GM12878 (cell line): ENCODE results near the gene CLNK. TPM values are rescaled to one million over a fixed set of nuclear protein-coding genes. Genes with fewer than 3 reads are reported as not detected.

Experiments used
- ATAC-seq: fragments of 200-7000 bp; cut with Tn5 transposase; 3 replicates; pipeline ENCODE4 v1.9.1; 2020; ENCODE audit warnings: mild to moderate bottlenecking, moderate library complexity
- BruUV-seq: library from RNA; stranded (reverse); fragments of 400-500 nt; replicated peaks from 2 replicates; lab custom pipeline; 2021; lab: Mats Ljungman, UMichigan
- CTCF ChIA-PET: fragments of 300-600 bp; sonication (Branson Sonifier 250); formaldehyde crosslinking; extraction: SDS; loops from one replicate; lab custom pipeline; 2021; ENCODE audit warnings: inconsistent platforms; lab: Yijun Ruan, JAX
- POLR2A ChIA-PET: fragments of 350-600 bp; formaldehyde crosslinking; extraction: SDS; loops from one replicate; lab custom pipeline; 2021; ENCODE audit warnings: inconsistent platforms; lab: Charles Lee
- RAD21 ChIA-PET: fragments of 300-600 bp; sonication (Branson Sonifier 250); formaldehyde crosslinking; loops from one replicate; lab custom pipeline; 2023; ENCODE audit warnings: antibody characterized with exemption; ENCODE audit not compliant: unreplicated experiment; lab: Charles Lee
- SMC1A ChIA-PET: fragments of 300-600 bp; sonication (Branson Sonifier 250); formaldehyde crosslinking; loops from one replicate; lab custom pipeline; 2023; ENCODE audit not compliant: unreplicated experiment, uncharacterized antibody; lab: Charles Lee
- DNase-seq: peaks from one replicate; pipeline ENCODE4 v3.0.0-alpha.2; 2011; ENCODE audit warnings: low read depth, low spot score
- FAIRE-seq: peaks from 3 replicates; lab custom pipeline; 2011; peaks lifted over from hg19 to GRCh38; lab: Jason Lieb, UNC
- H2AFZ ChIP-seq: 2 replicates; pipeline ENCODE4 v1.6.0; 2011; ENCODE audit warnings: low read depth, low read length, control low read depth; ENCODE audit not compliant: control insufficient read depth
- H3K27ac ChIP-seq: 2 replicates; pipeline ENCODE4 v1.5.1; 2011; ENCODE audit warnings: control low read depth; ENCODE audit not compliant: control insufficient read depth, insufficient read depth
- H3K27me3 ChIP-seq, 2 experiments: replicated peaks in 1 of 2; 2 replicates each; pipeline versions ENCODE4 v1.6.0 to v1.6.1; 2011; ENCODE audit warnings: low read length in 1 of 2; ENCODE audit not compliant: control insufficient read depth in 2 of 2, insufficient read depth in 2 of 2
- H3K36me3 ChIP-seq, 2 experiments: 2 replicates each; pipeline ENCODE4 v1.5.1; 2011; ENCODE audit warnings: low read length in 1 of 2; ENCODE audit not compliant: control insufficient read depth in 2 of 2, insufficient read depth in 2 of 2
- H3K4me1 ChIP-seq: 2 replicates; pipeline ENCODE4 v1.6.1; 2011; ENCODE audit warnings: mild to moderate bottlenecking, low read length, moderate library complexity, mixed read lengths; ENCODE audit not compliant: control insufficient read depth, insufficient read depth
- H3K4me2 ChIP-seq: 2 replicates; pipeline ENCODE4 v1.6.0; 2011; ENCODE audit warnings: control low read depth; ENCODE audit not compliant: control insufficient read depth, insufficient read depth
- H3K4me3 ChIP-seq: fragments of 200-600 bp; sonication (generic); 2 replicates; pipeline ENCODE4 v1.5.1; 2016
- H3K79me2 ChIP-seq: 2 replicates; pipeline ENCODE4 v1.6.0; 2011; ENCODE audit warnings: low read length; ENCODE audit not compliant: control insufficient read depth, insufficient read depth
- H3K9ac ChIP-seq: 2 replicates; pipeline ENCODE4 v1.8.0; 2011; ENCODE audit warnings: low read length, control low read depth, mixed read lengths; ENCODE audit not compliant: control insufficient read depth, insufficient read depth
- H3K9me3 ChIP-seq: replicated peaks from 3 replicates; pipeline ENCODE4 v1.5.1; 2011; ENCODE audit warnings: mild to moderate bottlenecking, low read length; ENCODE audit not compliant: control insufficient read depth, insufficient read depth
- H4K20me1 ChIP-seq: 2 replicates; pipeline ENCODE4 v1.6.0; 2011; ENCODE audit not compliant: control insufficient read depth, insufficient read depth
- ATF7 ChIP-seq: fragments of 450-650 bp; IDR thresholded peaks from 2 replicates; pipeline ENCODE4 v1.6.1; 2016; ENCODE audit warnings: low read depth, mild to moderate bottlenecking
- BCL11A ChIP-seq: IDR thresholded peaks from 2 replicates; pipeline ENCODE4 v1.6.1; 2011; ENCODE audit warnings: low read depth, low read length
- CEBPZ ChIP-seq: fragments of 150-350 bp; IDR thresholded peaks from 2 replicates; pipeline ENCODE4 v1.6.1; 2016; ENCODE audit warnings: low read depth, low read length
- CTCF ChIP-seq, 3 experiments: IDR thresholded peaks in 2 of 3; conservative IDR thresholded peaks in 1 of 3; 2 replicates each; pipeline ENCODE4 v1.5.1; 2011; ENCODE audit warnings: low read depth in 3 of 3, low read length in 3 of 3, mild to moderate bottlenecking in 3 of 3, control low read depth in 2 of 3, moderate library complexity in 2 of 3, inconsistent platforms in 1 of 3, mixed read lengths in 1 of 3; ENCODE audit not compliant: control insufficient read depth in 2 of 3, insufficient read depth in 1 of 3; ENCODE audit errors: extremely low read depth in 1 of 3
- IKZF2 ChIP-seq, 2 experiments: fragments of 450-650 bp; IDR thresholded peaks; 2 replicates each; pipeline ENCODE4 v1.6.1; 2017; ENCODE audit warnings: mild to moderate bottlenecking in 2 of 2, moderate library complexity in 2 of 2
- JUNB ChIP-seq: IDR thresholded peaks from 2 replicates; pipeline ENCODE4 v1.6.1; 2016; ENCODE audit warnings: antibody characterized with exemption, mild to moderate bottlenecking
- JUND ChIP-seq: IDR thresholded peaks from 2 replicates; pipeline ENCODE4 v1.6.1; 2012; ENCODE audit warnings: low read depth, mild to moderate bottlenecking, low read length, improper control_type of control experiment, moderate library complexity
- MTA2 ChIP-seq: fragments of 450-650 bp; IDR thresholded peaks from 2 replicates; pipeline ENCODE4 v1.6.1; 2016; ENCODE audit warnings: low read depth, mild to moderate bottlenecking, moderate library complexity
- NFYA ChIP-seq: IDR thresholded peaks from 2 replicates; pipeline ENCODE4 v1.6.1; 2011; ENCODE audit warnings: low read depth, mild to moderate bottlenecking, low read length, improper control_type of control experiment, borderline replicate concordance
- NKRF ChIP-seq: fragments of 450-650 bp; conservative IDR thresholded peaks from 2 replicates; pipeline ENCODE4 v1.6.1; 2017; ENCODE audit warnings: mild to moderate bottlenecking, moderate library complexity
- RFX5 ChIP-seq: IDR thresholded peaks from 2 replicates; pipeline ENCODE4 v1.6.1; 2011; ENCODE audit warnings: low read depth, low read length, improper control_type of control experiment
- RUNX3 ChIP-seq: IDR thresholded peaks from 2 replicates; pipeline ENCODE4 v1.6.1; 2012; ENCODE audit warnings: low read length, inconsistent platforms
- ZNF622 ChIP-seq: fragments of 450-650 bp; IDR thresholded peaks from 2 replicates; pipeline ENCODE4 v1.6.1; 2017; ENCODE audit warnings: mild to moderate bottlenecking, inconsistent platforms
- WGBS: methylation state at CpG from one replicate; pipeline ENCODE4 v1.1.6; 2016; ENCODE audit warnings: low lambda C conversion rate; ENCODE audit not compliant: insufficient replicate concordance, insufficient coverage; ENCODE audit errors: missing lambda C conversion rate; 5-methylcytosine and 5-hydroxymethylcytosine counted together
- in situ Hi-C: fragments of 300-500 bp; cut with MboI; formaldehyde crosslinking; loops from 9 replicates; pipeline ENCODE4 v1.14.3; 2018; ENCODE audit warnings: mixed read lengths
- intact Hi-C: fragments of 100-400 bp; cut with micrococcal nuclease; formaldehyde crosslinking; loops from one replicate; pipeline ENCODE4 v1.14.2; 2022; ENCODE audit not compliant: unreplicated experiment
- polyA plus RNA-seq, 11 experiments: library from polyadenylated mRNA; depleted of rRNA in 4 of 11; unstranded in 6 of 11; stranded (reverse) in 5 of 11; fragments of >200 nt; fragmentation: Nextera tagmentation in 4 of 11; fragmentation: Illumina TruSeq in 1 of 11; extraction: Ambion mirVana in 4 of 11; extraction: Trizol in 1 of 11; gene quantifications; 1 replicate in 1 of 11; 2 replicates in 10 of 11; pipeline versions ENCODE4 v1.2.1 to v1.2.3, GENCODE V29; 2011 to 2016; ENCODE audit warnings: inconsistent platforms in 2 of 11, missing spikeins in 2 of 11, low read depth in 1 of 11
- total RNA-seq, 4 experiments: library from RNA; depleted of rRNA in 3 of 4; stranded (reverse); fragments of >200 nt in 3 of 4; fragmentation: Illumina TruSeq in 1 of 4; extraction: Trizol in 1 of 4; gene quantifications; 2 replicates each; pipeline versions ENCODE4 v1.2.1 to v1.2.3, GENCODE V29; 2013 to 2021

CLNK gene
- total and polyA plus RNA-seq, 10 of the 15 experiments (the other 5 are each of a cell fraction or from before 2014, with no cell fraction given): 2.1 to 14.3 (median 2.7) TPM

- CTCF ChIA-PET: interaction anchor here (1.4 to 3.4 kb wide), 3 partner anchors 8 to 362 kb away, joined by 5 to 14 read pairs (median 6); no protein-coding TSS in a partner anchor
- POLR2A ChIA-PET: no interaction called here
- RAD21 ChIA-PET: interaction anchor here (0.7 kb wide), 1 partner anchor 10 kb away, joined by 3 read pairs; no protein-coding TSS in a partner anchor
- no peak overlapping the region for H3K4me2 ChIP-seq
- H3K36me3 ChIP-seq: no peaks in the 10 kb centered on the region
- SMC1A ChIA-PET: interaction anchor here (1.0 kb wide), 1 partner anchor 359 kb away, joined by 3 read pairs; no protein-coding TSS in a partner anchor
- FAIRE-seq (no peak), ATAC-seq (no peak), DNase-seq (no peak)
- no peak overlapping the region for H2AFZ ChIP-seq
- H3K9me3 ChIP-seq: no peaks in the 10 kb centered on the region
- no peaks in the 10 kb centered on the region for H3K27me3 ChIP-seq
- intact Hi-C loops (no loop called here), in situ Hi-C loops (no loop called here)
- no peaks in the 10 kb centered on the region for H3K79me2 ChIP-seq
- TF ChIP-seq RFX5: no peak
- TF ChIP-seq MTA2: no peak
- TF ChIP-seq ATF7: no peak
- TF ChIP-seq ZNF622: no peak
- TF ChIP-seq NFYA: no peak
- TF ChIP-seq RUNX3: no peak
- no peak for TF ChIP-seq JUNB
- TF ChIP-seq BCL11A: no peak
- TF ChIP-seq JUND: no peak
- no peak for TF ChIP-seq CTCF (IDR thresholded peaks at IDR 0.05 in 2 of 3, conservative IDR thresholded peaks at IDR 0.05 in 1 of 3; ENCODE audit: control insufficient read depth in 2 of 3, extremely low read depth in 1 of 3, insufficient read depth in 1 of 3, low read depth in 3 of 3, low read length in 3 of 3)
- TF ChIP-seq IKZF2 (IDR thresholded peaks at IDR 0.05): no peak
- TF ChIP-seq NKRF: no peak
- no peak for TF ChIP-seq CEBPZ
- no peaks in the 10 kb centered on the region for H4K20me1 ChIP-seq
- no peak overlapping the region for H3K9ac ChIP-seq
- 14% methylated on average over 3 of the region's 3 CpGs for WGBS
- H3K4me1 ChIP-seq: no peaks in the 10 kb centered on the region
- no TSS peak for BruUV-seq
- H3K4me3 ChIP-seq: no peak overlapping the region
- no peak overlapping the region for H3K27ac ChIP-seq
Measured at GRCh38 chr4:10527438-10527837, 157.1 kb downstream of the CLNK start.
